CD4-positive, alpha-beta memory T cell (primary cell): ENCODE data around the gene NCK2. TPM values are rescaled to one million over a fixed set of nuclear protein-coding genes. Genes with fewer than 3 reads are reported as not detected.
A peak's percentile ranks its signal among the peaks of the same experiment; 100 is the strongest.

Experiments used
- CTCF ChIA-PET: fragments of 350-600 bp; sonication (Branson Sonifier 250); formaldehyde crosslinking; loops from one replicate; lab custom pipeline; 2021; ENCODE audit warnings: inconsistent platforms; ENCODE audit not compliant: partially characterized antibody; lab: Charles Lee
- POLR2A ChIA-PET: fragments of 350-600 bp; sonication (Branson Sonifier 250); formaldehyde crosslinking; loops from one replicate; lab custom pipeline; 2021; ENCODE audit not compliant: partially characterized antibody; lab: Charles Lee
- DNase-seq, 5 donors: peaks; one replicate each; pipeline versions ENCODE4 v3.0.0 to v3.0.0-alpha.2; 2020 to 2022; ENCODE audit warnings: mixed read lengths in 1 of 5
- H3K27ac ChIP-seq: one replicate; pipeline ENCODE4 v1.7.0; 2013; ENCODE audit warnings: low read depth, low read length
- H3K27me3 ChIP-seq: 2 replicates; pipeline ENCODE4 v1.7.0; 2013; ENCODE audit warnings: mild to moderate bottlenecking, low read length, moderate library complexity; ENCODE audit not compliant: insufficient read depth
- H3K36me3 ChIP-seq: 2 replicates; pipeline ENCODE4 v1.7.0; 2013; ENCODE audit warnings: mild to moderate bottlenecking, low read length, moderate library complexity; ENCODE audit not compliant: insufficient read depth
- H3K4me1 ChIP-seq: 2 replicates; pipeline ENCODE4 v1.7.0; 2013; ENCODE audit warnings: mild to moderate bottlenecking, low read length, moderate library complexity; ENCODE audit not compliant: insufficient read depth
- H3K4me3 ChIP-seq, 2 donors: one replicate each; pipeline ENCODE4 v1.7.0; 2013; ENCODE audit warnings: low read length in 2 of 2, mild to moderate bottlenecking in 1 of 2
- H3K9me3 ChIP-seq, 2 donors: one replicate each; pipeline ENCODE4 v1.7.0; 2013; ENCODE audit warnings: low read length in 2 of 2, control low read depth in 1 of 2; ENCODE audit not compliant: control insufficient read depth in 1 of 2
- H3K27ac Mint-ChIP-seq, 7 donors: one replicate each; pipeline ENCODE4 v1.8.0; 2020 to 2021; ENCODE audit warnings: mixed read lengths in 7 of 7, mild to moderate bottlenecking in 6 of 7, inconsistent platforms in 3 of 7, moderate library complexity in 3 of 7
- H3K27me3 Mint-ChIP-seq, 2 donors: one replicate each; pipeline ENCODE4 v1.8.0; 2020 to 2021; ENCODE audit warnings: mixed read lengths in 2 of 2
- H3K36me3 Mint-ChIP-seq, 2 donors: one replicate each; pipeline ENCODE4 v1.8.0; 2020 to 2021; ENCODE audit warnings: mixed read lengths in 2 of 2, inconsistent platforms in 1 of 2, mild to moderate bottlenecking in 1 of 2
- H3K4me1 Mint-ChIP-seq, 4 donors: one replicate each; pipeline ENCODE4 v1.8.0; 2020 to 2021; ENCODE audit warnings: mixed read lengths in 4 of 4, mild to moderate bottlenecking in 1 of 4
- H3K4me3 Mint-ChIP-seq, 8 donors: one replicate each; pipeline ENCODE4 v1.8.0; 2020 to 2021; ENCODE audit warnings: mixed read lengths in 8 of 8, mild to moderate bottlenecking in 7 of 8, moderate library complexity in 6 of 8, inconsistent platforms in 3 of 8
- H3K9me3 Mint-ChIP-seq, 8 donors: one replicate each; pipeline ENCODE4 v1.8.0; 2020 to 2021; ENCODE audit warnings: mixed read lengths in 8 of 8, mild to moderate bottlenecking in 5 of 8, inconsistent platforms in 3 of 8, moderate library complexity in 1 of 8
- intact Hi-C: fragments of 100-400 bp; cut with micrococcal nuclease; formaldehyde crosslinking; loops from one replicate; pipeline ENCODE4 v1.15.1; 2023
- polyA plus RNA-seq, 2 donors: library from polyadenylated mRNA; unstranded; fragments of 300-500 nt; fragmentation: Illumina TruSeq; gene quantifications; one replicate each; pipeline ENCODE4 v1.2.3, GENCODE V29; 2021
- total RNA-seq, 2 experiments: library from RNA; stranded (reverse); gene quantifications; one replicate each; pipeline ENCODE4 v1.2.3, GENCODE V29; 2021

NCK2 gene
- total and polyA plus RNA-seq, 4 experiments from 2014 or later, result 58.0 to 98.6 (median 87.3) TPM

GRCh38 chr2:105879803-105880300 is 135.1 kb downstream of the NCK2 start:
- no peak overlapping the region for H3K4me3 ChIP-seq
- peaks cover 0 to 6% (median 0%) of the 10 kb centered on the region in 8 donors for H3K9me3 Mint-ChIP-seq
- H3K4me1 Mint-ChIP-seq, result peaks cover 75 to 91% (median 83%) of the 10 kb centered on the region in 4 donors
- H3K27ac ChIP-seq, result no peak overlapping the region
- peaks cover 56 to 91% of the 10 kb centered on the region in 2 donors for H3K36me3 Mint-ChIP-seq
- H3K27ac Mint-ChIP-seq, result peak overlapping the region; percentile 54 to 94 (median 72)
- H3K9me3 ChIP-seq, result no peaks in the 10 kb centered on the region
- peak overlapping the region in 3 of 8 donors; percentile 1 to 56 (median 17) for H3K4me3 Mint-ChIP-seq
- no peak for DNase-seq
- intact Hi-C loops, result no loop called here
- no peaks in the 10 kb centered on the region for H3K27me3 Mint-ChIP-seq
- ChIA-PET POLR2A (interaction anchor here (0.8 to 2.0 kb wide), 2 partner anchors 11 to 215 kb away, joined by 3 to 6 read pairs; no protein-coding TSS in a partner anchor), CTCF (interaction anchor here (1.0 kb wide), 1 partner anchor 12 kb away, joined by 3 read pairs; no protein-coding TSS in a partner anchor)
- no peaks in the 10 kb centered on the region for H3K27me3 ChIP-seq
- peaks cover 40% of the 10 kb centered on the region for H3K36me3 ChIP-seq
- H3K4me1 ChIP-seq, result peaks cover 92% of the 10 kb centered on the region

GRCh38 chr2:105880637-105881036 is 135.9 kb downstream of the NCK2 start:
- no peaks in the 10 kb centered on the region for H3K9me3 ChIP-seq
- H3K27me3 ChIP-seq, result no peaks in the 10 kb centered on the region
- intact Hi-C loops, result no loop called here
- Mint-ChIP-seq H3K27ac (peak overlapping the region in 6 of 7 donors; percentile 17 to 94 (median 58)), H3K9me3 (peaks cover 0 to 6% (median 0%) of the 10 kb centered on the region in 8 donors), H3K4me3 (peak overlapping the region in 2 of 8 donors; percentile 1 to 43), H3K36me3 (peaks cover 56 to 88% of the 10 kb centered on the region in 2 donors), H3K4me1 (peaks cover 71 to 89% (median 80%) of the 10 kb centered on the region in 4 donors), H3K27me3 (no peaks in the 10 kb centered on the region)
- DNase-seq, result no peak
- H3K4me1 ChIP-seq, result peaks cover 92% of the 10 kb centered on the region
- H3K27ac ChIP-seq, result no peak overlapping the region
- peaks cover 35% of the 10 kb centered on the region for H3K36me3 ChIP-seq
- H3K4me3 ChIP-seq, result no peak overlapping the region
- ChIA-PET CTCF (interaction anchor here (0.6 kb wide), 1 partner anchor 116 kb away, joined by 3 read pairs; no protein-coding TSS in a partner anchor), POLR2A (interaction anchor here (0.7 to 2.0 kb wide), 2 partner anchors 205 to 214 kb away, joined by 6 read pairs; no protein-coding TSS in a partner anchor)

DNA sequence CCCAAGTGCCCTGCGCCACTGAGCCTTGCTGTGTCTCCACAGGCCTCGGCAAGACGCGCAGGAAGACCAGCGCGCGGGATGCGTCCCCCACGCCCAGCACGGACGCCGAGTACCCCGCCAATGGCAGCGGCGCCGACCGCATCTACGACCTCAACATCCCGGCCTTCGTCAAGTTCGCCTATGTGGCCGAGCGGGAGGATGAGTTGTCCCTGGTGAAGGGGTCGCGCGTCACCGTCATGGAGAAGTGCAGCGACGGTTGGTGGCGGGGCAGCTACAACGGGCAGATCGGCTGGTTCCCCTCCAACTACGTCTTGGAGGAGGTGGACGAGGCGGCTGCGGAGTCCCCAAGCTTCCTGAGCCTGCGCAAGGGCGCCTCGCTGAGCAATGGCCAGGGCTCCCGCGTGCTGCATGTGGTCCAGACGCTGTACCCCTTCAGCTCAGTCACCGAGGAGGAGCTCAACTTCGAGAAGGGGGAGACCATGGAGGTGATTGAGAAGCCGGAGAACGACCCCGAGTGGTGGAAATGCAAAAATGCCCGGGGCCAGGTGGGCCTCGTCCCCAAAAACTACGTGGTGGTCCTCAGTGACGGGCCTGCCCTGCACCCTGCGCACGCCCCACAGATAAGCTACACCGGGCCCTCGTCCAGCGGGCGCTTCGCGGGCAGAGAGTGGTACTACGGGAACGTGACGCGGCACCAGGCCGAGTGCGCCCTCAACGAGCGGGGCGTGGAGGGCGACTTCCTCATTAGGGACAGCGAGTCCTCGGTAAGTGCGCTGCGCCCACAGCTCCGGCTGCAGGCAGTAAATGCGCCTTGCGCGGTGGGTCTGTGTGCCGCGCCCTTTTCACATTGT is 136.8 kb downstream of the NCK2 start:
- intact Hi-C loops, result no loop called here
- no peaks in the 10 kb centered on the region for H3K9me3 ChIP-seq
- no peak for DNase-seq
- H3K4me3 Mint-ChIP-seq, result no peak overlapping the region
- peak overlapping the region in 4 of 7 donors; percentile 6 to 80 (median 48) for H3K27ac Mint-ChIP-seq
- peaks cover 54 to 88% of the 10 kb centered on the region in 2 donors for H3K36me3 Mint-ChIP-seq
- H3K27ac ChIP-seq, result no peak overlapping the region
- H3K4me3 ChIP-seq, result no peak overlapping the region
- peaks cover 0 to 5% (median 0%) of the 10 kb centered on the region in 8 donors for H3K9me3 Mint-ChIP-seq
- H3K4me1 ChIP-seq, result peaks cover 92% of the 10 kb centered on the region
- no peaks in the 10 kb centered on the region for H3K27me3 ChIP-seq
- POLR2A ChIA-PET, result interaction anchor here (0.6 kb wide), 1 partner anchor 77 kb away, joined by 3 read pairs; no protein-coding TSS in a partner anchor
- H3K27me3 Mint-ChIP-seq, result no peaks in the 10 kb centered on the region
- peaks cover 72 to 89% (median 80%) of the 10 kb centered on the region in 4 donors for H3K4me1 Mint-ChIP-seq
- H3K36me3 ChIP-seq, result peaks cover 27% of the 10 kb centered on the region
- CTCF ChIA-PET, result interaction anchor here (1.0 to 1.1 kb wide), 2 partner anchors 204 to 205 kb away, joined by 3 to 4 read pairs; no protein-coding TSS in a partner anchor

DNA sequence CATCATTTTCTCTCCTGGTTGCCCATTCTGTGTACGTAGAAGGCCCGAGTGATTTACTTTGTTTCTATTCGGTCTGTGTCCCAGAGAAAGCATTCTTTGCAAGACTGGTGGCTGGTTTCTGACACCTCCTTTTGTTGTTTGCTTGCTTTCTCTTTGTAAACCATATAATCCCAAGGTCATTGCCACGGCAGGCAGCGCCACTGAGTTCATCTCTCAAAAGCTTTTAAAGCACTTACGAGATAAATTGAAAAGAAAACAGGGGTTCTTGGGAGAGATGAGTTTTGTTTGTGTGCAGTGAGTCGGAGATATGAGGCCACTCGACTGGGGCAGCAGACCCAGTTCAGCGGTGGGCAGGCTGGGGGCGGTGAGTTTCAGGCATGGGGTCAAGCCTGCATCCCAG is 137.6 kb downstream of the NCK2 start:
- H3K27ac Mint-ChIP-seq, result peak overlapping the region; percentile 6 to 80 (median 43)
- peak overlapping the region in 4 of 8 donors; percentile 39 to 55 (median 46) for H3K4me3 Mint-ChIP-seq
- peaks cover 72 to 89% (median 80%) of the 10 kb centered on the region in 4 donors for H3K4me1 Mint-ChIP-seq
- Histone ChIP-seq H3K36me3 (peaks cover 27% of the 10 kb centered on the region), H3K27me3 (no peaks in the 10 kb centered on the region), H3K9me3 (no peaks in the 10 kb centered on the region), H3K4me3 (no peak overlapping the region), H3K27ac (no peak overlapping the region), H3K4me1 (peaks cover 92% of the 10 kb centered on the region)
- intact Hi-C loops, result no loop called here
- peaks cover 0 to 2% (median 0%) of the 10 kb centered on the region in 8 donors for H3K9me3 Mint-ChIP-seq
- peaks cover 57 to 87% of the 10 kb centered on the region in 2 donors for H3K36me3 Mint-ChIP-seq
- no peak for DNase-seq
- ChIA-PET CTCF (interaction anchor here (1.0 to 1.1 kb wide), 2 partner anchors 203 to 204 kb away, joined by 3 to 4 read pairs; no protein-coding TSS in a partner anchor), POLR2A (no interaction called here)
- H3K27me3 Mint-ChIP-seq, result no peaks in the 10 kb centered on the region

DNA sequence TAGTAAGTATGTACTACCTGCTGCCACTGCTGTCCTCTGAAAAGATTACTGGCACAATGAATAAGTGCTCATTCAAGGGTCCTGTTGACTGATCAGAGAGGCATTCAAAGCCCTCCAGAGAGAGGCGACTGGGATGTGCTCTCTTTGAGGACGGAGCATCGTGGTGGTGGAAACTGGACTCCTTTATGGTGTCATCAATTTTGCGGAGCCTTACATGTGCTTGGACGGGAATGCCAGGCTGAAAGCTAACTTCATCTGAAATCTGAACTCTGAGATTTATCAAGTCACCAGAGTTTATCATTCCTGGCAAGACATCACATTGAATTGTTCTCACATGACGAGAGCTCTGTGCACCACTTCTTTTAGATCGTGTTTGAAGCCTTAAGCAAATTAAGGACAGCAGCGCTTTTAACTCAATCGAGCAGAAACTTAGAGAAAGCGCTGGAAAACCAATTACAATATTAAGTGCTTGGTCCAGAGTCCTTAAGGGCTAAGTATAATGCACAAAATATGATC is 138.3 kb downstream of the NCK2 start:
- peaks cover 27% of the 10 kb centered on the region for H3K36me3 ChIP-seq

GRCh38 chr2:105883911-105884694 is 139.4 kb downstream of the NCK2 start:
- Mint-ChIP-seq H3K27ac (peak overlapping the region in 6 of 7 donors; percentile 1 to 73 (median 56)), H3K9me3 (peaks cover 0 to 15% (median 3%) of the 10 kb centered on the region in 8 donors), H3K27me3 (no peaks in the 10 kb centered on the region), H3K4me3 (peak overlapping the region; percentile 3 to 67 (median 38)), H3K4me1 (peaks cover 64 to 88% (median 77%) of the 10 kb centered on the region in 4 donors), H3K36me3 (peaks cover 62 to 87% of the 10 kb centered on the region in 2 donors)
- Histone ChIP-seq H3K4me1 (peaks cover 77% of the 10 kb centered on the region), H3K27ac (peak overlapping the region; percentile 10), H3K4me3 (no peak overlapping the region), H3K9me3 (no peaks in the 10 kb centered on the region), H3K36me3 (peaks cover 35% of the 10 kb centered on the region), H3K27me3 (no peaks in the 10 kb centered on the region)
- CTCF ChIA-PET, result interaction anchor here (0.9 to 2.3 kb wide), 6 partner anchors 8 to 307 kb away, joined by 3 to 9 read pairs (median 3); no protein-coding TSS in a partner anchor
- intact Hi-C loops, result no loop called here
- POLR2A ChIA-PET, result interaction anchor here (0.9 to 1.9 kb wide), 6 partner anchors 12 to 106 kb away, joined by 3 to 6 read pairs (median 4); no protein-coding TSS in a partner anchor
- DNase-seq, result no peak

More for the DNA sequence above, 138.3 kb downstream of the NCK2 start:
- no peaks in the 10 kb centered on the region for H3K27me3 Mint-ChIP-seq
- H3K27ac Mint-ChIP-seq, result peak overlapping the region in 6 of 7 donors; percentile 24 to 73 (median 58)
- peak overlapping the region in 2 of 8 donors; percentile 48 to 53 for H3K4me3 Mint-ChIP-seq
- ChIA-PET POLR2A (no interaction called here), CTCF (interaction anchor here (0.9 kb wide), 1 partner anchor 83 kb away, joined by 3 read pairs; no protein-coding TSS in a partner anchor)
- H3K4me1 Mint-ChIP-seq, result peaks cover 72 to 89% (median 80%) of the 10 kb centered on the region in 4 donors
- H3K9me3 Mint-ChIP-seq, result peaks cover 0 to 6% (median under 1%) of the 10 kb centered on the region in 8 donors
- no peaks in the 10 kb centered on the region for H3K27me3 ChIP-seq
- no peak overlapping the region for H3K4me3 ChIP-seq
- H3K9me3 ChIP-seq, result no peaks in the 10 kb centered on the region
- H3K36me3 Mint-ChIP-seq, result peaks cover 63 to 87% of the 10 kb centered on the region in 2 donors
- no peak overlapping the region for H3K27ac ChIP-seq
- intact Hi-C loops, result no loop called here
- DNase-seq, result no peak
- H3K4me1 ChIP-seq, result peaks cover 88% of the 10 kb centered on the region
